ENCODE measurements around the gene PHACTR3. TPM values are rescaled to one million over a fixed set of nuclear protein-coding genes. Genes with fewer than 3 reads are reported as not detected.
A peak's percentile ranks its signal among the peaks of the same experiment; 100 is the strongest.

The PHACTR3 gene
- total RNA-seq, 1 donor from 2014 or later: 1.1 TPM

- Mint-ChIP-seq H3K4me1 (ENCODE audit: low read depth) (no peaks in the 10 kb centered on the region), H3K36me3 (ENCODE audit: insufficient read depth) (no peaks in the 10 kb centered on the region), H3K27me3 (peaks cover 53% of the 10 kb centered on the region), H3K27ac (no peak overlapping the region), H3K9me3 (ENCODE audit: low read depth) (no peaks in the 10 kb centered on the region), H3K4me3 (ENCODE audit: low read depth) (no peak overlapping the region)
- TF ChIP-seq CTCF (IDR thresholded peaks at IDR 0.05; ENCODE audit: unreplicated experiment): no peak
- DNase-seq (ENCODE audit: low spot score, unreplicated experiment): no peak
Observed at GRCh38 chr20:59750209-59750840, 146.0 kb downstream of the PHACTR3 start.

GRCh38 chr20:59751075-59751711 lies 146.9 kb downstream of the PHACTR3 start:
- H3K36me3 Mint-ChIP-seq (ENCODE audit: insufficient read depth): no peaks in the 10 kb centered on the region
- H3K9me3 Mint-ChIP-seq (ENCODE audit: low read depth): no peaks in the 10 kb centered on the region
- H3K4me1 Mint-ChIP-seq (ENCODE audit: low read depth): no peaks in the 10 kb centered on the region
- H3K4me3 Mint-ChIP-seq (ENCODE audit: low read depth): no peak overlapping the region
- H3K27me3 Mint-ChIP-seq: peaks cover 58% of the 10 kb centered on the region
- H3K27ac Mint-ChIP-seq: no peak overlapping the region
- peak; percentile 81 for DNase-seq (ENCODE audit: low spot score, unreplicated experiment)
- TF ChIP-seq CTCF (IDR thresholded peaks at IDR 0.05; ENCODE audit: unreplicated experiment): peak; percentile 94

- H3K4me3 Mint-ChIP-seq (ENCODE audit: low read depth): no peak overlapping the region
- no peak for TF ChIP-seq CTCF (IDR thresholded peaks at IDR 0.05; ENCODE audit: unreplicated experiment)
- H3K27ac Mint-ChIP-seq: no peak overlapping the region
- H3K36me3 Mint-ChIP-seq (ENCODE audit: insufficient read depth): no peaks in the 10 kb centered on the region
- H3K4me1 Mint-ChIP-seq (ENCODE audit: low read depth): no peaks in the 10 kb centered on the region
- H3K9me3 Mint-ChIP-seq (ENCODE audit: low read depth): no peaks in the 10 kb centered on the region
- H3K27me3 Mint-ChIP-seq: peaks cover 53% of the 10 kb centered on the region
- no peak for DNase-seq (ENCODE audit: low spot score, unreplicated experiment)
Observed at GRCh38 chr20:59752101-59752586, 147.8 kb downstream of the PHACTR3 start.

- no peak overlapping the region for H3K27ac Mint-ChIP-seq
- no peak for DNase-seq (ENCODE audit: low spot score, unreplicated experiment)
- no peaks in the 10 kb centered on the region for H3K4me1 Mint-ChIP-seq (ENCODE audit: low read depth)
- TF ChIP-seq CTCF (IDR thresholded peaks at IDR 0.05; ENCODE audit: unreplicated experiment): no peak
- H3K36me3 Mint-ChIP-seq (ENCODE audit: insufficient read depth): no peaks in the 10 kb centered on the region
- no peaks in the 10 kb centered on the region for H3K9me3 Mint-ChIP-seq (ENCODE audit: low read depth)
- no peak overlapping the region for H3K4me3 Mint-ChIP-seq (ENCODE audit: low read depth)
- peaks cover 53% of the 10 kb centered on the region for H3K27me3 Mint-ChIP-seq
Observed at GRCh38 chr20:59752704-59753460, 148.5 kb downstream of the PHACTR3 start.

GRCh38 chr20:59753836-59754235 lies 149.5 kb downstream of the PHACTR3 start:
- H3K4me1 Mint-ChIP-seq (ENCODE audit: low read depth): no peaks in the 10 kb centered on the region
- H3K27me3 Mint-ChIP-seq: peaks cover 54% of the 10 kb centered on the region
- no peaks in the 10 kb centered on the region for H3K36me3 Mint-ChIP-seq (ENCODE audit: insufficient read depth)
- no peak overlapping the region for H3K4me3 Mint-ChIP-seq (ENCODE audit: low read depth)
- H3K27ac Mint-ChIP-seq: no peak overlapping the region
- no peaks in the 10 kb centered on the region for H3K9me3 Mint-ChIP-seq (ENCODE audit: low read depth)
- no peak for TF ChIP-seq CTCF (IDR thresholded peaks at IDR 0.05; ENCODE audit: unreplicated experiment)
- no peak for DNase-seq (ENCODE audit: low spot score, unreplicated experiment)

Measured in progenitor cell of endocrine pancreas (in vitro differentiated cells).